Motor neuron (in vitro differentiated cells): Measurements from ENCODE around the gene SETD7. TPM values are rescaled to one million over a fixed set of nuclear protein-coding genes. Genes with fewer than 3 reads are reported as not detected.

Experiments used
- ATAC-seq, 8 experiments: fragments of 200-7000 bp; cut with Tn5 transposase; replicated peaks in 6 of 8; 2 replicates each; pipeline ENCODE4 v1.8.0; 2021; ENCODE audit warnings: mild to moderate bottlenecking in 8 of 8, moderate library complexity in 8 of 8
- H3K27ac ChIP-seq, 2 donors: fragments of 250-450 bp; sonication (Bioruptor Pico); 2 replicates each; pipeline ENCODE4 v1.9.0; 2021; ENCODE audit warnings: antibody characterized with exemption in 2 of 2, mild to moderate bottlenecking in 2 of 2, moderate library complexity in 1 of 2
- H3K4me1 ChIP-seq, 2 donors: fragments of 250-450 bp; sonication (Bioruptor Pico); replicated peaks in 1 of 2; 2 replicates each; pipeline ENCODE4 v1.6.1; 2021; ENCODE audit warnings: antibody characterized with exemption in 2 of 2, mild to moderate bottlenecking in 2 of 2, moderate library complexity in 1 of 2
- H3K4me3 ChIP-seq, 5 donors: fragments of 250-450 bp; sonication (Bioruptor Pico); 2 replicates each; pipeline ENCODE4 v1.9.0; 2021; ENCODE audit warnings: antibody characterized with exemption in 5 of 5, mild to moderate bottlenecking in 5 of 5, moderate library complexity in 4 of 5
- WGBS, 10 experiments: fragments of 450-650 bp; shearing (Covaris generic); methylation state at CpG; one replicate each; pipeline ENCODE4 v1.0.0; 2022; 5-methylcytosine and 5-hydroxymethylcytosine counted together
- in situ Hi-C, 9 experiments: fragments of 400-800 bp; cut with MboI; loops; one replicate each; pipeline ENCODE4 v1.15.0; 2021; ENCODE audit warnings: low sequenced_read_pairs in 9 of 9, low pct_unique_long_range_greater_than_20kb in 2 of 9; ENCODE audit not compliant: unreplicated experiment in 9 of 9
- total RNA-seq, 8 experiments: library from RNA; unstranded; fragments of 300-600 nt; gene quantifications; 2 replicates each; pipeline versions ENCODE4 v1.2.3 to v1.2.4, GENCODE V29; 2022

The SETD7 gene
- total RNA-seq, 8 experiments from 2014 or later = 11.6 to 51.6 (median 32.7) TPM

GRCh38 chr4:139554642-139554892, 1.5 kb downstream of the SETD7 start:
- Histone ChIP-seq H3K4me3 (peak overlapping the region; percentile 59 to 99 (median 85)), H3K27ac (peak overlapping the region in 1 of 2 donors; percentile 19), H3K4me1 (peaks cover 24 to 36% of the 10 kb centered on the region in 2 donors)
- in situ Hi-C loops = no loop called here
- 0 to 89% (median 51%) methylated on average over 1 of the region's 1 CpG for WGBS, 10 experiments
- no peak for ATAC-seq

- 0 to 57% (median 41%) methylated on average over 1 to 4 of the region's 4 CpGs for WGBS, 10 experiments
- no peak for ATAC-seq
- Histone ChIP-seq H3K27ac (no peak overlapping the region), H3K4me1 (peaks cover 24 to 36% of the 10 kb centered on the region in 2 donors), H3K4me3 (peak overlapping the region; percentile 59 to 99 (median 85))
- in situ Hi-C loops = no loop called here
Measured at GRCh38 chr4:139553751-139554641, 2.0 kb downstream of the SETD7 start.

- H3K27ac ChIP-seq = no peak overlapping the region
- no peak for ATAC-seq
- in situ Hi-C loops = no loop called here
- WGBS, 10 experiments = 11 to 72% (median 35%) methylated on average over 2 to 4 of the region's 5 CpGs; no CpG with 5 or more reads in 3 of the 10 experiments
- H3K4me3 ChIP-seq = peak overlapping the region in 2 of 5 donors; percentile 4 to 61
- peaks cover 23 to 35% of the 10 kb centered on the region in 2 donors for H3K4me1 ChIP-seq
Measured at GRCh38 chr4:139552517-139553307, 3.3 kb downstream of the SETD7 start.

- H3K4me3 ChIP-seq = no peak overlapping the region
- in situ Hi-C loops = no loop called here
- WGBS, 10 experiments = 35 to 100% (median 60%) methylated on average over 1 to 5 of the region's 5 CpGs; no CpG with 5 or more reads in 1 of the 10 experiments
- H3K27ac ChIP-seq = no peak overlapping the region
- ATAC-seq = no peak
- peaks cover 19 to 30% of the 10 kb centered on the region in 2 donors for H3K4me1 ChIP-seq
Measured at GRCh38 chr4:139550724-139551429, 5.1 kb downstream of the SETD7 start.

- Histone ChIP-seq H3K4me1 (peaks cover 15 to 18% of the 10 kb centered on the region in 2 donors), H3K27ac (no peak overlapping the region), H3K4me3 (no peak overlapping the region)
- 83 to 100% (median 100%) methylated on average over 1 to 3 of the region's 3 CpGs; no CpG with 5 or more reads in 5 of the 10 experiments for WGBS, 10 experiments
- in situ Hi-C loops = no loop called here
- no peak for ATAC-seq
Measured at GRCh38 chr4:139547979-139548378, 8.0 kb downstream of the SETD7 start.

GRCh38 chr4:139540632-139541031, 15.4 kb downstream of the SETD7 start:
- H3K4me1 ChIP-seq = no peaks in the 10 kb centered on the region
- ATAC-seq = no peak
- in situ Hi-C loops = no loop called here
- H3K27ac ChIP-seq = no peak overlapping the region
- 49 to 100% (median 92%) methylated on average over 2 to 5 of the region's 5 CpGs for WGBS, 10 experiments
- no peak overlapping the region for H3K4me3 ChIP-seq

- in situ Hi-C loops = no loop called here
- ATAC-seq = no peak
- Histone ChIP-seq H3K4me3 (no peak overlapping the region), H3K27ac (no peak overlapping the region), H3K4me1 (no peaks in the 10 kb centered on the region)
- 83 to 100% (median 100%) methylated on average over 1 to 2 of the region's 2 CpGs; no CpG with 5 or more reads in 1 of the 10 experiments for WGBS, 10 experiments
Measured at GRCh38 chr4:139540161-139540560, 15.9 kb downstream of the SETD7 start.

GRCh38 chr4:139537292-139537691, 18.7 kb downstream of the SETD7 start:
- H3K27ac ChIP-seq = no peak overlapping the region
- no peak overlapping the region for H3K4me3 ChIP-seq
- H3K4me1 ChIP-seq = no peaks in the 10 kb centered on the region
- WGBS, 10 experiments = 91 to 100% (median 94%) methylated on average over 2 to 7 of the region's 7 CpGs; no CpG with 5 or more reads in 1 of the 10 experiments
- in situ Hi-C loops = no loop called here
- ATAC-seq = no peak

GRCh38 chr4:139535871-139536234, 20.2 kb downstream of the SETD7 start:
- Histone ChIP-seq H3K4me3 (no peak overlapping the region), H3K4me1 (no peaks in the 10 kb centered on the region), H3K27ac (no peak overlapping the region)
- in situ Hi-C loops = no loop called here
- 57 to 90% (median 70%) methylated on average over 1 to 5 of the region's 5 CpGs; no CpG with 5 or more reads in 1 of the 10 experiments for WGBS, 10 experiments
- ATAC-seq = peak in 1 of 8 experiments; percentile 80

GRCh38 chr4:139535228-139535870, 20.7 kb downstream of the SETD7 start:
- Histone ChIP-seq H3K4me3 (no peak overlapping the region), H3K4me1 (no peaks in the 10 kb centered on the region), H3K27ac (no peak overlapping the region)
- 57 to 100% (median 91%) methylated on average over 1 to 2 of the region's 2 CpGs; no CpG with 5 or more reads in 2 of the 10 experiments for WGBS, 10 experiments
- in situ Hi-C loops = no loop called here
- ATAC-seq = peak in 1 of 8 experiments; percentile 61

GRCh38 chr4:139534287-139534950, 21.6 kb downstream of the SETD7 start:
- H3K4me3 ChIP-seq = no peak overlapping the region
- 87 to 100% (median 97%) methylated on average over 1 to 8 of the region's 9 CpGs for WGBS, 10 experiments
- no peak overlapping the region for H3K27ac ChIP-seq
- ATAC-seq = peak in 1 of 8 experiments; percentile 33
- in situ Hi-C loops = no loop called here
- no peaks in the 10 kb centered on the region for H3K4me1 ChIP-seq

GRCh38 chr4:139533511-139533910, 22.5 kb downstream of the SETD7 start:
- Histone ChIP-seq H3K4me3 (no peak overlapping the region), H3K4me1 (no peaks in the 10 kb centered on the region), H3K27ac (no peak overlapping the region)
- in situ Hi-C loops = no loop called here
- no peak for ATAC-seq
- WGBS, 10 experiments = 0 to 100% (median 88%) methylated on average over 1 to 3 of the region's 3 CpGs; no CpG with 5 or more reads in 3 of the 10 experiments
